H1 (cell line): ENCODE data around the gene LMAN2. TPM values are rescaled to one million over a fixed set of nuclear protein-coding genes. Genes with fewer than 3 reads are reported as not detected.
A peak's percentile ranks its signal among the peaks of the same experiment; 100 is the strongest.

Experiments
- CTCF ChIA-PET: fragments of 300-600 bp; sonication (Branson Sonifier 250); formaldehyde crosslinking; loops from one replicate; lab custom pipeline; 2021; ENCODE audit not compliant: partially characterized antibody; lab: Charles Lee
- POLR2A ChIA-PET: fragments of 300-600 bp; sonication (Branson Sonifier 250); formaldehyde crosslinking; loops from one replicate; lab custom pipeline; 2021; ENCODE audit warnings: inconsistent platforms; ENCODE audit not compliant: partially characterized antibody; lab: Charles Lee
- DNase-seq, 2 experiments: peaks; one replicate each; pipeline versions ENCODE4 v3.0.0 to v3.0.0-alpha.2; 2010 to 2022; ENCODE audit warnings: low spot score in 2 of 2, low read depth in 1 of 2, mixed read lengths in 1 of 2
- FAIRE-seq: peaks from 2 replicates; lab custom pipeline; 2011; peaks lifted over from hg19 to GRCh38; lab: Jason Lieb, UNC
- H2AFZ ChIP-seq: 2 replicates; pipeline ENCODE4 v1.8.1; 2012; ENCODE audit warnings: low read length, inconsistent platforms
- H2AK5ac ChIP-seq: 2 replicates; pipeline ENCODE4 v1.6.1; 2013; ENCODE audit warnings: low read depth, low read length
- H2BK120ac ChIP-seq: replicated peaks from 2 replicates; pipeline ENCODE3; 2013; ENCODE audit warnings: low read depth, low read length, inconsistent platforms
- H2BK12ac ChIP-seq: 2 replicates; pipeline ENCODE4 v1.6.1; 2013; ENCODE audit warnings: low read depth, low read length
- H2BK15ac ChIP-seq: 2 replicates; pipeline ENCODE4 v1.6.1; 2013; ENCODE audit warnings: low read length
- H2BK20ac ChIP-seq: 2 replicates; pipeline ENCODE4 v1.6.1; 2013; ENCODE audit warnings: low read length
- H2BK5ac ChIP-seq: 2 replicates; pipeline ENCODE4 v1.6.1; 2013; ENCODE audit warnings: low read depth, low read length
- H3K14ac ChIP-seq: 2 replicates; pipeline ENCODE4 v1.6.1; 2013; ENCODE audit warnings: inconsistent platforms; ENCODE audit not compliant: insufficient read length
- H3K18ac ChIP-seq: 2 replicates; pipeline ENCODE4 v1.6.1; 2013; ENCODE audit warnings: low read length; ENCODE audit errors: extremely low read depth
- H3K23ac ChIP-seq: 2 replicates; pipeline ENCODE4 v1.6.1; 2013; ENCODE audit warnings: inconsistent platforms; ENCODE audit not compliant: insufficient read length
- H3K23me2 ChIP-seq: 2 replicates; pipeline ENCODE4 v1.6.1; 2013; ENCODE audit warnings: low read depth, low read length
- H3K27ac ChIP-seq: 2 replicates; pipeline ENCODE4 v1.6.1; 2011; ENCODE audit warnings: low read depth, low read length, inconsistent platforms
- H3K27me3 ChIP-seq, 4 experiments: replicated peaks in 1 of 4; 1 replicate in 1 of 4; 2 replicates in 3 of 4; pipeline versions ENCODE4 v1.6.1 to v1.8.1; 2011 to 2013; ENCODE audit warnings: low read length in 3 of 4, mild to moderate bottlenecking in 3 of 4, inconsistent platforms in 2 of 4, mixed read lengths in 2 of 4, moderate library complexity in 1 of 4; ENCODE audit not compliant: control insufficient read depth in 3 of 4, insufficient read depth in 3 of 4; ENCODE audit errors: extremely low read depth in 1 of 4
- H3K36me3 ChIP-seq, 4 experiments: 2 replicates each; pipeline versions ENCODE4 v1.6.1 to v1.8.1; 2011 to 2013; ENCODE audit warnings: mild to moderate bottlenecking in 4 of 4, low read length in 3 of 4, moderate library complexity in 2 of 4, control low read depth in 1 of 4, inconsistent platforms in 1 of 4; ENCODE audit not compliant: insufficient read depth in 4 of 4, control insufficient read depth in 2 of 4
- H3K4ac ChIP-seq: replicated peaks from 2 replicates; pipeline ENCODE3; 2013; ENCODE audit warnings: low read length, low read depth, mixed read lengths, inconsistent platforms; ENCODE audit not compliant: insufficient read length
- H3K4me1 ChIP-seq, 4 experiments: replicated peaks in 1 of 4; 1 replicate in 1 of 4; 2 replicates in 3 of 4; pipeline versions ENCODE4 v1.6.1 to v1.8.1; 2011 to 2013; ENCODE audit warnings: low read length in 3 of 4, inconsistent platforms in 2 of 4, mixed read lengths in 1 of 4; ENCODE audit not compliant: insufficient read depth in 4 of 4, control insufficient read depth in 3 of 4
- H3K4me2 ChIP-seq, 2 experiments: 2 replicates each; pipeline versions ENCODE4 v1.6.1 to v1.8.1; 2011 to 2013; ENCODE audit warnings: low read depth in 2 of 2, low read length in 2 of 2, control low read depth in 1 of 2, inconsistent platforms in 1 of 2, mild to moderate bottlenecking in 1 of 2; ENCODE audit not compliant: insufficient read depth in 1 of 2
- H3K4me3 ChIP-seq, 4 experiments: fragments of 200-600, 300-600 bp in 1 of 4; sonication (generic), shearing (Covaris generic), sonication (Bioruptor Twin) in 1 of 4; 2 replicates each; pipeline versions ENCODE4 v1.5.1 to v1.8.1; 2011 to 2016; ENCODE audit warnings: low read length in 4 of 4, low read depth in 3 of 4, control low read depth in 2 of 4, inconsistent platforms in 2 of 4, mild to moderate bottlenecking in 2 of 4, mixed read lengths in 1 of 4, moderate library complexity in 1 of 4; ENCODE audit not compliant: insufficient read depth in 2 of 4; ENCODE audit errors: extremely low read depth in 1 of 4
- H3K56ac ChIP-seq: replicated peaks from 2 replicates; pipeline ENCODE3; 2013; ENCODE audit warnings: low read depth, mild to moderate bottlenecking, mixed read lengths, low read length, inconsistent platforms; ENCODE audit not compliant: insufficient read length
- H3K79me1 ChIP-seq: 2 replicates; pipeline ENCODE4 v1.6.1; 2013; ENCODE audit warnings: low read depth, low read length, control low read depth
- H3K79me2 ChIP-seq, 2 experiments: 2 replicates each; pipeline versions ENCODE4 v1.6.1 to v1.8.1; 2012 to 2013; ENCODE audit warnings: low read length in 2 of 2, mild to moderate bottlenecking in 2 of 2, inconsistent platforms in 1 of 2; ENCODE audit not compliant: insufficient read depth in 2 of 2, control insufficient read depth in 1 of 2
- H3K9ac ChIP-seq, 4 experiments: replicated peaks in 1 of 4; 1 replicate in 1 of 4; 2 replicates in 3 of 4; pipeline versions ENCODE4 v1.6.1 to v1.8.1; 2011 to 2013; ENCODE audit warnings: low read depth in 3 of 4, low read length in 3 of 4, control low read depth in 2 of 4, mild to moderate bottlenecking in 2 of 4, moderate library complexity in 2 of 4, inconsistent platforms in 1 of 4; ENCODE audit errors: extremely low read depth in 1 of 4
- H3K9me3 ChIP-seq, 2 experiments: 2 replicates each; pipeline versions ENCODE4 v1.6.1 to v1.8.1; 2012 to 2013; ENCODE audit warnings: mild to moderate bottlenecking in 2 of 2, moderate library complexity in 2 of 2, control low read depth in 1 of 2, inconsistent platforms in 1 of 2, low read depth in 1 of 2, low read length in 1 of 2, mixed read lengths in 1 of 2; ENCODE audit not compliant: insufficient read depth in 2 of 2
- H4K20me1 ChIP-seq, 2 experiments: replicated peaks in 1 of 2; 2 replicates each; pipeline versions ENCODE3 to v1.8.1; 2011 to 2013; ENCODE audit warnings: inconsistent platforms in 2 of 2, low read length in 2 of 2, mild to moderate bottlenecking in 1 of 2; ENCODE audit not compliant: insufficient read depth in 2 of 2, control insufficient read depth in 1 of 2
- H4K5ac ChIP-seq: 2 replicates; pipeline ENCODE4 v1.6.1; 2013; ENCODE audit warnings: low read length, low read depth, mixed read lengths, inconsistent platforms; ENCODE audit not compliant: insufficient read length
- H4K8ac ChIP-seq: 2 replicates; pipeline ENCODE4 v1.8.0; 2013; ENCODE audit warnings: mild to moderate bottlenecking, moderate library complexity, low read length, inconsistent platforms; ENCODE audit not compliant: insufficient read depth; ENCODE audit errors: extremely low read depth
- H4K91ac ChIP-seq: replicated peaks from 2 replicates; pipeline ENCODE3; 2013; ENCODE audit warnings: low read length, mixed read lengths, inconsistent platforms; ENCODE audit not compliant: insufficient read length
- JUN ChIP-seq: IDR thresholded peaks from 2 replicates; pipeline ENCODE4 v1.6.1; 2011; ENCODE audit warnings: low read depth, mild to moderate bottlenecking, improper control_type of control experiment, low read length
- POLR2A ChIP-seq, 2 experiments: IDR thresholded peaks; 1 replicate in 1 of 2; 2 replicates in 1 of 2; pipeline ENCODE4 v1.6.1; 2011; ENCODE audit warnings: low read depth in 2 of 2, low read length in 2 of 2, mild to moderate bottlenecking in 2 of 2; ENCODE audit errors: control extremely low read depth in 1 of 2
- WGBS, 2 experiments: shearing (Covaris generic) in 1 of 2; methylation state at CpG; one replicate each; pipeline versions ENCODE4 v1.1.6 to v1.1.7; 2013 to 2015; ENCODE audit warnings: low lambda C conversion rate in 2 of 2, mixed read lengths in 2 of 2, inconsistent platforms in 1 of 2, low coverage in 1 of 2, missing lambda C conversion rate in 1 of 2; ENCODE audit not compliant: insufficient replicate concordance in 2 of 2, insufficient coverage in 1 of 2, insufficient read length in 1 of 2; ENCODE audit errors: extremely low coverage in 1 of 2, missing lambda C conversion rate in 1 of 2; 5-methylcytosine and 5-hydroxymethylcytosine counted together
- polyA plus RNA-seq, 7 experiments: library from polyadenylated mRNA; depleted of rRNA in 3 of 7; stranded (reverse) in 5 of 7; unstranded in 2 of 7; fragments of >200 nt in 5 of 7; fragments of 200-250 nt in 2 of 7; gene quantifications; 1 replicate in 5 of 7; 2 replicates in 1 of 7; 4 replicates in 1 of 7; pipeline versions ENCODE4 v1.2.1 to v1.2.3, GENCODE V29; 2011 to 2013; ENCODE audit warnings: missing spikeins in 2 of 7, mixed read lengths in 2 of 7
- total RNA-seq: library from RNA; stranded (reverse); fragmentation: NEBNext Ultra II Directional; extraction: Animal tissue kit (Norgen Biotek cat#: 25700); gene quantifications from 2 replicates; pipeline ENCODE4 v1.2.1, GENCODE V29; 2021

Gene LMAN2
- total and polyA plus RNA-seq, 2 of the 8 experiments (the other 6 are each of a cell fraction or from before 2014, with no cell fraction given) = 116 to 225 TPM

DNA sequence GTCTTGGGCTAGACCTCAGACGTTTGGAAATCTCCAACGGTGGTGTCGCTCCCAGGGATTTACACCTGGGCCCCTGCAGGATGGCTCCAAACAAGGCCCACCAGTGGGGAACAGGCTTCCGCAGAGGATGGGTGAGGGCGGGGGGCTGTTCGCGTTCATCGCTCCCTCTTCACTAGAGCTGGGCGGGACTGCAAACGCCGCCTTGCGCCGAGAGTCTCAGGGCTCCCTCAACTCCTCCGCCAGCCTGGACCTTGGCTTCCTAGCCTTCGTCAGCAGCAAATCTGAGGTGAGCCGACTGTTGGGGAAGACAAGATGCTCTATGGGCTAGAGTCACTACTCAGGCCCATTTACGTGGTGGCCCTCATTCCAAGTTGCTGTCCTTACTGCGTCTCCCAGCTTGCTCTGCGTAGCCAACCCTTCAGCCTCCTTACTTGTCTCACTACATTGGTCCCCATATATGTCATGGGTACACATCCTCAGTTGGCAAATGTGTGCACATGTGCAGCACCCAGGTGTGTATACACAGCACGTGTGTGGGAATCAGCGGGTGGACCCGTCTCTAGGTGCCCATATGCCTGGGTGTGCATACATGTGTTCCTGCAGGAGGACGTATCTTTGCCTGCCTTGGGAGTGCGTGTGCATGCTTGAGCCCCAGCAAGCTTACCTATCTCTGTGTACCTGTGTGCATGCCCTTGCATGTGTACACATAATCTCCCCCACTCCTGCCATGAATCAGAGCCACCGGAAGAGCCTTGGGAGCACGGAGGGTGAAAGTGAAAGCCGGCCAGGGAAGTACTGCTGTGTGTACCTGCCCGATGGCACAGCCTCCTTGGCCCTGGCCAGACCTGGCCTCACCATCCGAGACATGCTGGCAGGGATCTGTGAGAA lies 16.8 kb upstream of the LMAN2 start:
- H2AFZ ChIP-seq = no peak overlapping the region
- peaks cover 0 to 8% of the 10 kb centered on the region in 2 experiments for H4K20me1 ChIP-seq
- H3K27me3 ChIP-seq = peaks cover 1 to 17% (median 13%) of the 10 kb centered on the region in 4 experiments; a peak in 5 of 7 replicates
- H3K27ac ChIP-seq = no peak overlapping the region
- no peak overlapping the region for H2BK120ac ChIP-seq
- peak overlapping the region; percentile 35; the same call in 1 of the 2 replicates for H2BK12ac ChIP-seq
- no peaks in the 10 kb centered on the region for H3K36me3 ChIP-seq
- peaks cover 7% of the 10 kb centered on the region; the same call in 1 of the 2 replicates for H3K79me1 ChIP-seq
- no peak for DNase-seq
- no peak overlapping the region for H4K5ac ChIP-seq
- H3K4ac ChIP-seq = peak overlapping the region; percentile 50
- peak overlapping the region; percentile 80 to 86 for H3K4me2 ChIP-seq
- H2BK15ac ChIP-seq = peak overlapping the region; percentile 97; the same call in 1 of the 2 replicates
- no peak for TF ChIP-seq POLR2A (IDR thresholded peaks at IDR 0.05; ENCODE audit: control extremely low read depth in 1 of 2, low read depth in 2 of 2, low read length in 2 of 2)
- TF ChIP-seq JUN = no peak
- peaks cover 22% of the 10 kb centered on the region; the same call in 1 of the 2 replicates for H3K23me2 ChIP-seq
- H3K9ac ChIP-seq = no peak overlapping the region
- H2AK5ac ChIP-seq = peak overlapping the region; percentile 95
- no peak overlapping the region for H3K23ac ChIP-seq
- H3K79me2 ChIP-seq = no peaks in the 10 kb centered on the region
- H3K56ac ChIP-seq = no peak overlapping the region
- H2BK5ac ChIP-seq = no peak overlapping the region
- peak overlapping the region; percentile 23 for H4K91ac ChIP-seq
- H3K14ac ChIP-seq = no peak overlapping the region
- CTCF ChIA-PET = interaction anchor here (0.6 to 16.9 kb wide), 20 partner anchors 7 to 261 kb away, joined by 3 to 363 read pairs (median 11); partner anchors contain the start of genes GRK6, LMAN2, MXD3 and PFN3
- no peak overlapping the region for H4K8ac ChIP-seq
- peak overlapping the region; percentile 97; the same call in 1 of the 2 replicates for H3K18ac ChIP-seq
- peaks cover 8 to 32% (median 31%) of the 10 kb centered on the region in 4 experiments for H3K4me1 ChIP-seq
- H2BK20ac ChIP-seq = no peak overlapping the region
- H3K4me3 ChIP-seq = peak overlapping the region; percentile 44 to 65 (median 55); a peak in 6 of 8 replicates
- FAIRE-seq = no peak
- WGBS, 2 experiments = 84% methylated on average over 29 of the region's 29 CpGs; no CpG with 5 or more reads in 1 of the 2 experiments
- POLR2A ChIA-PET = interaction anchor here (0.7 to 5.9 kb wide), 11 partner anchors 10 to 236 kb away, joined by 3 to 66 read pairs (median 5); partner anchors contain the start of genes LMAN2, NSD1 and PRR7
- no peaks in the 10 kb centered on the region for H3K9me3 ChIP-seq
